Measurements from ENCODE around the gene LRP1-AS. TPM values are rescaled to one million over a fixed set of nuclear protein-coding genes. Genes with fewer than 3 reads are reported as not detected.

LRP1-AS gene
- total and polyA plus RNA-seq, 3 donors from 2014 or later: not detected

DNA sequence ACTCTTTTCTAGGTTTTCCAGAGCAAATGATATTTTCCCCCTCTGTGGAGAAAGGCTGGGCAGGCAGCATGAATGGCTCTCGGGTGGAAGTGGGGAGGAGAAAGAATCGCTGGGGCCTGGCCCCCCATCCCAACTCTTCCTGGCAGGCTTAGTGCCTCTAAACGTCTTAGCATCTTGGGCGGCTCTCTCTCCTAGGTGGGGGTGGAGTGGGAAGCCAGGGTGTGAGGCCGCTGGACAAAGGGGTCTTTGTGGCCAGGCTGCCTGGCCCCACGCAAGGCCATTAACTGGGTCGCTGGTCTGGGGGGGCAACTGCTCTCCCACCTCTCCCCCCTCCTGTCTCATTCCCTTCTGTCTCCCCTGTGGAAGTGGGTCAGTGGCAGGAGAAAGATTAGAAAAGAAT is 4.7 kb downstream of the LRP1-AS start:
- Histone ChIP-seq H3K36me3 (ENCODE audit: low read depth, missing control alignments) (no peaks in the 10 kb centered on the region), H3K4me1 (peaks cover 58% of the 10 kb centered on the region), H3K9me3 (no peaks in the 10 kb centered on the region), H3K27me3 (no peaks in the 10 kb centered on the region), H3K4me3 (no peak overlapping the region), H3K27ac (peak overlapping the region; percentile 59 to 70)
- WGBS, 2 donors: 40 to 50% methylated on average over 5 to 7 of the region's 7 CpGs
- TF ChIP-seq POLR2A (IDR thresholded peaks at IDR 0.05): no peak
- TF ChIP-seq, protein P1, sequence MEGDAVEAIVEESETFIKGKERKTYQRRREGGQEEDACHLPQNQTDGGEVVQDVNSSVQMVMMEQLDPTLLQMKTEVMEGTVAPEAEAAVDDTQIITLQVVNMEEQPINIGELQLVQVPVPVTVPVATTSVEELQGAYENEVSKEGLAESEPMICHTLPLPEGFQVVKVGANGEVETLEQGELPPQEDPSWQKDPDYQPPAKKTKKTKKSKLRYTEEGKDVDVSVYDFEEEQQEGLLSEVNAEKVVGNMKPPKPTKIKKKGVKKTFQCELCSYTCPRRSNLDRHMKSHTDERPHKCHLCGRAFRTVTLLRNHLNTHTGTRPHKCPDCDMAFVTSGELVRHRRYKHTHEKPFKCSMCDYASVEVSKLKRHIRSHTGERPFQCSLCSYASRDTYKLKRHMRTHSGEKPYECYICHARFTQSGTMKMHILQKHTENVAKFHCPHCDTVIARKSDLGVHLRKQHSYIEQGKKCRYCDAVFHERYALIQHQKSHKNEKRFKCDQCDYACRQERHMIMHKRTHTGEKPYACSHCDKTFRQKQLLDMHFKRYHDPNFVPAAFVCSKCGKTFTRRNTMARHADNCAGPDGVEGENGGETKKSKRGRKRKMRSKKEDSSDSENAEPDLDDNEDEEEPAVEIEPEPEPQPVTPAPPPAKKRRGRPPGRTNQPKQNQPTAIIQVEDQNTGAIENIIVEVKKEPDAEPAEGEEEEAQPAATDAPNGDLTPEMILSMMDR (IDR thresholded peaks at IDR 0.05): no peak
- intact Hi-C loops (cut with DNase I; ENCODE audit: low total_unique reads): no loop called here
- peak; percentile 63 for DNase-seq

DNA sequence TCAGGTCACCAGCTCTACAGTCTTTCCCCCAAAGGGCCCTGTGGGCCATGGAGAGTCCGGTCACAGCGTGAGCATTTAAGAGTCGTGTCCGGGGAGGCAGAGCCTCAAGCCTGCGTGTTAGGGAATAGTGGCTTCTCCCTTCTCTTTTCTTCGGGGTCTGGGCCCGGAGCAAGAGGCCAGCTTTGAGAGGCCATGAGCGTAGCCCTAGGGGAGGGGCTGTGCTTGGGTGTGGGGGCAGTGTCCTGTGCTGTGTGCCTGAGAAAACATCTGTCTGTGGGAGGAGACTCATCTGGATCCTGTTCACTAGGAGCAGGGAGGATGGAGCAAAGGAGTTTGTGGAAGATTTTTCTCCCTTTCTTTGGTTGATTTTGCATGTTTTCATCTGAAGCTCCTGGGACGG is 5.3 kb downstream of the LRP1-AS start:
- Histone ChIP-seq H3K27ac (peak overlapping the region; percentile 59 to 70), H3K27me3 (no peaks in the 10 kb centered on the region), H3K9me3 (no peaks in the 10 kb centered on the region), H3K4me3 (no peak overlapping the region), H3K36me3 (ENCODE audit: low read depth, missing control alignments) (no peaks in the 10 kb centered on the region), H3K4me1 (peaks cover 56% of the 10 kb centered on the region)
- intact Hi-C loops (cut with DNase I; ENCODE audit: low total_unique reads): no loop called here
- no peak for DNase-seq
- TF ChIP-seq POLR2A (IDR thresholded peaks at IDR 0.05): no peak
- 40 to 64% methylated on average over 8 to 9 of the region's 9 CpGs for WGBS, 2 donors

DNA sequence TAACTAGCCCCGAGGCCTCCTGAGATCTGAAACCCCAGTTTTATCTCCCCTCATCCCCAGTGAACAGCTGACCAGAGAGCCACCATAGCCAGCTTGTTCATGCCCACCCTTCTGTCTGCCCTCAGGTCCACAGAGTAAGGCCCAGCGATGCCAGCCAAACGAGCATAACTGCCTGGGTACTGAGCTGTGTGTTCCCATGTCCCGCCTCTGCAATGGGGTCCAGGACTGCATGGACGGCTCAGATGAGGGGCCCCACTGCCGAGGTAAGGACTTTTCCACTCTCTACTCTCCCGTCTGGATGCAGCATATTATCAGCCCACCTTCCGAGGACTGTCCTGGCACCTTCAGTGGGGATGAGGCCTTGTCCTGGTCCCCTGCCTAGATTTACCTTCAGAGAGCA is 6.2 kb downstream of the LRP1-AS start:
- TF ChIP-seq, protein P1 (IDR thresholded peaks at IDR 0.05): no peak
- no peak for TF ChIP-seq POLR2A (IDR thresholded peaks at IDR 0.05)
- H3K27ac ChIP-seq: peak overlapping the region in 1 of 2 donors; percentile 70
- no peaks in the 10 kb centered on the region for H3K27me3 ChIP-seq
- intact Hi-C loops (cut with DNase I; ENCODE audit: low total_unique reads): no loop called here
- H3K36me3 ChIP-seq (ENCODE audit: low read depth, missing control alignments): no peaks in the 10 kb centered on the region
- 76 to 84% methylated on average over 6 to 8 of the region's 8 CpGs for WGBS, 2 donors
- peaks cover 52% of the 10 kb centered on the region for H3K4me1 ChIP-seq
- no peak overlapping the region for H3K4me3 ChIP-seq
- no peaks in the 10 kb centered on the region for H3K9me3 ChIP-seq
- no peak for DNase-seq

DNA sequence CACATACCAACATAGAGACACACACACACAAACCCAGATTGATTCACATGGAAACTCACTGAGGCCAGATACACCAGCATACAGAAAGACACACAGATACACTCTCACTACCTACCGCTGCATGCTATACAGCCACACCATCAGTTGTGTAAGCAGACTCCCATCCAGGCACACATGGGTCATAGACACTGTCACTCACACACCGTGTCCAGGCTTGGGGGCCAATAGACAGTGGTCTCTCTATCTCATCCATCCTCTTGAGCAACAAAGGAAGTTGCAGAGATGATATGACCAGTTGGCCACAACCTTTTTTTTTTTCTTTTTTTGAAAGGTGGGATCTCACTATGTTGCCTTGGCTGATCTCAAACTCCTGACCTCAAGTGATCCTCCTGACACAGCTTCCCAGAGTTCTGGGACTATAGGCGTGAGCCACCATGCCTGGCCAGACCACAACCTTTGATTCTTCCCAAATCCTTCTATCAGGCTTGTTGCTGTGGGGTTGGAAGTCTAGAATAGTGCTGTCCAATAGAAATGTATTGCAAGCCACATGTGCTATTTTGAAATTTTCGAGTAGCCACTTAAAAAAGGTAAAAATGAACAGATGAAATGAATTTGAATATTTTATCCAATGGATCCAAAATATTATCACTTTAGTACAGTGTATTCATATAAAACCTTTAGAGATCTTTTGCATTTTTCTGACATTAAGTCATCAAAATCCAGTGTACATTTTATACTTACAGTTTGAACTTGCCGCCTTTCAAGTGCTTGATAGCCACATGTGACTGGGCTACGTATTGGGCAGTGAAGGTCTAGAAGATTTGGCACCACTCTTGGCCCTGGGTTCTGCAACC is 7.4 kb downstream of the LRP1-AS start:
- H3K27me3 ChIP-seq: no peaks in the 10 kb centered on the region
- H3K4me1 ChIP-seq: peaks cover 52% of the 10 kb centered on the region
- no peak overlapping the region for H3K27ac ChIP-seq
- no peak for DNase-seq
- no peaks in the 10 kb centered on the region for H3K9me3 ChIP-seq
- TF ChIP-seq, protein P1 (IDR thresholded peaks at IDR 0.05): no peak
- TF ChIP-seq POLR2A (IDR thresholded peaks at IDR 0.05): no peak
- WGBS, 2 donors: 70 to 82% methylated on average over 6 of the region's 6 CpGs
- H3K4me3 ChIP-seq: no peak overlapping the region
- intact Hi-C loops (cut with DNase I; ENCODE audit: low total_unique reads): no loop called here
- no peaks in the 10 kb centered on the region for H3K36me3 ChIP-seq (ENCODE audit: low read depth, missing control alignments)

DNA sequence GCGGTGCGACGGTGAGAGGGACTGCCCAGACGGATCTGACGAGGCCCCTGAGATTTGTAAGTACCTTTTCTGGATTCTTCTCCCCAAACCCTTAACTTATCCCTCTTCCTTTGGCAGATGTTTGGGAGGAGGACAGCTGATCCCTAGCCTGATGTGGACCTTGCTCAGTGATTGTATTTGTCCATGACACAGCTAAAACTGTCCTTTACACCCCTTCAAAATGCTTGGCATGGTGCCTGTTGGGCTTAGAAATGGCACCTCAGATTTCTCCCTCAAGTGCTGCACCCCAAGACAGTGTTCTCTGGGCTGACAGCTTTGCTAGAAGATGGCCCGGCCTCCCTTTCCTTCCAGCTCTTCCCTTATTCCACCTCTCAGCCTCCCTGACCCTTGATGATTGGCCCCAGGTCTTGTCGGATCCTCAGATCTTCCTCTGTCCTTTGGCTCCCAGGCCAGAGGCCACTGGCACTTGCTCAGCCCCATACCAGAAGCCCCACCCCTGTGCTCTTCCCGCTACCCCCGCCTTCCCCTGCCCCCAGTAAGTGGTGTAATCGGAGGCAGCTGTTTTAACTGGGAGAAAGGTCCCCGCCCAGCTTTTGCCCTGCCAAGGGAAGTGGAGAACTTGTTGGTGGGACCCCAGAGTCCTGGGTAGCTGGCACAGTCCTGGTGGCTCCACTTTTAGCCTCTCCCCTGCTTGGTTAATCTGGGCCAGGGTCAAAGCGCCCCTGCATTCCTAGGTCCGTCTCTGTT is 8.7 kb downstream of the LRP1-AS start:
- 70 to 72% methylated on average over 13 of the region's 13 CpGs for WGBS, 2 donors
- no peak for DNase-seq
- no peaks in the 10 kb centered on the region for H3K36me3 ChIP-seq (ENCODE audit: low read depth, missing control alignments)
- peak overlapping the region in 1 of 2 donors; percentile 17 for H3K27ac ChIP-seq
- TF ChIP-seq POLR2A (IDR thresholded peaks at IDR 0.05): no peak
- TF ChIP-seq, protein P1 (IDR thresholded peaks at IDR 0.05): no peak
- H3K9me3 ChIP-seq: no peaks in the 10 kb centered on the region
- intact Hi-C loops (cut with DNase I; ENCODE audit: low total_unique reads): no loop called here
- H3K4me1 ChIP-seq: peaks cover 65% of the 10 kb centered on the region
- no peaks in the 10 kb centered on the region for H3K27me3 ChIP-seq
- H3K4me3 ChIP-seq: no peak overlapping the region
